ENCODE results near the gene CCSER1.

- TF ChIP-seq REST (IDR thresholded peaks at IDR 0.05) (no peak), CTCF (IDR thresholded peaks at IDR 0.05; ENCODE audit: low read depth, low read length, missing input control) (no peak)
These were observed 659.4 kb downstream of the CCSER1 start for GRCh38 chr4:90786602-90787001.

Data from liver (tissue), 2 donors.